HepG2 (cell line): ENCODE data around the gene COG1.

Experiments used
- FOSL1 ChIP-seq: sonication (generic); formaldehyde crosslinking; IDR thresholded peaks from 2 replicates; pipeline ENCODE4 v1.9.0; 2021; ENCODE audit warnings: missing genetic modification reagents, borderline replicate concordance
- JUND ChIP-seq: sonication (generic); formaldehyde crosslinking; IDR thresholded peaks from 2 replicates; pipeline ENCODE4 v1.8.0; 2022; ENCODE audit warnings: mild to moderate bottlenecking, missing genetic modification reagents
- POLR2A ChIP-seq, 2 experiments: IDR thresholded peaks; 2 replicates each; pipeline ENCODE4 v1.6.1; 2011; ENCODE audit warnings: low read depth in 2 of 2, low read length in 2 of 2, mild to moderate bottlenecking in 1 of 2, moderate library complexity in 1 of 2; ENCODE audit not compliant: insufficient read depth in 1 of 2
- POLR2AphosphoS5 ChIP-seq: IDR thresholded peaks from 2 replicates; pipeline ENCODE4 v1.6.1; 2012; ENCODE audit warnings: low read depth, low read length
- RFX3 ChIP-seq: IDR thresholded peaks from 2 replicates; pipeline ENCODE4 v1.6.1; 2016; ENCODE audit warnings: missing biosample characterization, missing genetic modification reagents
- YY1 ChIP-seq: IDR thresholded peaks from 2 replicates; pipeline ENCODE4 v1.6.1; 2011; ENCODE audit warnings: low read length, low read depth, moderate library complexity, mild to moderate bottlenecking; ENCODE audit not compliant: insufficient read depth, insufficient replicate concordance
- ZMAT3 ChIP-seq: sonication (generic); formaldehyde crosslinking; conservative IDR thresholded peaks from 2 replicates; pipeline ENCODE4 v1.7.0; 2021; ENCODE audit warnings: missing genetic modification reagents
- ZNF224 ChIP-seq: sonication (generic); formaldehyde crosslinking; IDR thresholded peaks from 2 replicates; pipeline ENCODE4 v1.5.0; 2020; ENCODE audit warnings: mild to moderate bottlenecking, missing genetic modification reagents
- ZNF558 ChIP-seq: sonication (generic); formaldehyde crosslinking; IDR thresholded peaks from 2 replicates; pipeline ENCODE4 v1.9.0; 2022; ENCODE audit warnings: mild to moderate bottlenecking, missing genetic modification reagents, borderline replicate concordance
- TF ChIP-seq, protein P1 (sequence below): sonication (generic); formaldehyde crosslinking; IDR thresholded peaks from 2 replicates; pipeline ENCODE4 v1.5.0; 2020; ENCODE audit warnings: missing genetic modification reagents, mild to moderate bottlenecking, borderline replicate concordance
- TF ChIP-seq, protein P2 (sequence below): sonication (generic); formaldehyde crosslinking; IDR thresholded peaks from 2 replicates; pipeline ENCODE4 v1.5.0; 2020; ENCODE audit warnings: mild to moderate bottlenecking, missing genetic modification reagents, moderate library complexity
- TF ChIP-seq, protein P3 (sequence below): IDR thresholded peaks from 2 replicates; pipeline ENCODE4 v1.6.1; 2012; ENCODE audit warnings: low read depth, low read length, improper control_type of control experiment
- TF ChIP-seq, protein P4 (sequence below): IDR thresholded peaks from 2 replicates; pipeline ENCODE4 v1.6.1; 2018; ENCODE audit warnings: missing genetic modification reagents, mild to moderate bottlenecking, missing compliant biosample characterization
- TF ChIP-seq, protein P5 (sequence below): sonication (generic); formaldehyde crosslinking; IDR thresholded peaks from 2 replicates; pipeline ENCODE4 v1.8.1; 2023; ENCODE audit warnings: mild to moderate bottlenecking, inconsistent platforms, moderate library complexity, missing genetic modification reagents, borderline replicate concordance

DNA sequence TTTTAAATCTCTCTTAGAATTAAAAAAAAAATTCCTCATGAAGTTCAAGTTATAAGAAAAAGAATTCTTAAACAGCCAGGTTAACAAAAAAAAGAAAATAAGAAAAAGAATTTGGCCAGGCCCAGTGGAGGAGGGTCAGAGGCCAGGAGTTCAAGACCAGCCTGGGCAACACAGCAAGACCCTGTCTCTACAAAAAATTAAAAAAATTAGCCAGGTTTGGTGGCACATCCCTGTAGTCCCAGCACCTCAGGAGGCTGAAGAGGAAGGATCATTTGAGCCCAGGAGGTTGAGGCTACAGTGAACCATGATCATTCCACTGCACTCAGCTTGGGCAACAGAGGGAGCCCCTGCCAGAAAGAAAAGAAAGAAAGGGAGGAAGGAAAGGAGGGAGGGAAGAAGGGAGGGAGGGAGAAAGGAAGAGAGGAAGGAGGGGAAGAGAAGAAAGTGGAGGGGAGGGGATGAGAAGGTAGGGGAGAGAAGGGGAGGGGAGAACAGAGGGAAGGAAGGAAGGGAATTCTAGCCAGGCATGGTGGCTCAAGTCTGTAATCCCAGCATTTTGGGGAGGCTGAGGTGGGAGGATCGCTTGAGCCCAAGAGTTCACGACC is 30.9 kb downstream of the COG1 start:
- TF ChIP-seq, protein P1, sequence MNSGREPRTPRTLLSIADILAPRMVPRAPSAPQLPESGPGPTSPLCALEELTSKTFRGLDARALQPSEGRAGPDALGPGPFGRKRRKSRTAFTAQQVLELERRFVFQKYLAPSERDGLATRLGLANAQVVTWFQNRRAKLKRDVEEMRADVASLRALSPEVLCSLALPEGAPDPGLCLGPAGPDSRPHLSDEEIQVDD: no peak
- TF ChIP-seq, protein P2, sequence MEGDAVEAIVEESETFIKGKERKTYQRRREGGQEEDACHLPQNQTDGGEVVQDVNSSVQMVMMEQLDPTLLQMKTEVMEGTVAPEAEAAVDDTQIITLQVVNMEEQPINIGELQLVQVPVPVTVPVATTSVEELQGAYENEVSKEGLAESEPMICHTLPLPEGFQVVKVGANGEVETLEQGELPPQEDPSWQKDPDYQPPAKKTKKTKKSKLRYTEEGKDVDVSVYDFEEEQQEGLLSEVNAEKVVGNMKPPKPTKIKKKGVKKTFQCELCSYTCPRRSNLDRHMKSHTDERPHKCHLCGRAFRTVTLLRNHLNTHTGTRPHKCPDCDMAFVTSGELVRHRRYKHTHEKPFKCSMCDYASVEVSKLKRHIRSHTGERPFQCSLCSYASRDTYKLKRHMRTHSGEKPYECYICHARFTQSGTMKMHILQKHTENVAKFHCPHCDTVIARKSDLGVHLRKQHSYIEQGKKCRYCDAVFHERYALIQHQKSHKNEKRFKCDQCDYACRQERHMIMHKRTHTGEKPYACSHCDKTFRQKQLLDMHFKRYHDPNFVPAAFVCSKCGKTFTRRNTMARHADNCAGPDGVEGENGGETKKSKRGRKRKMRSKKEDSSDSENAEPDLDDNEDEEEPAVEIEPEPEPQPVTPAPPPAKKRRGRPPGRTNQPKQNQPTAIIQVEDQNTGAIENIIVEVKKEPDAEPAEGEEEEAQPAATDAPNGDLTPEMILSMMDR (CRISPR knock-in tag): no peak
- no peak for TF ChIP-seq ZMAT3
- no peak for TF ChIP-seq YY1
- TF ChIP-seq RFX3: no peak
- TF ChIP-seq POLR2A (IDR thresholded peaks at IDR 0.05; ENCODE audit: insufficient read depth in 1 of 2, low read depth in 2 of 2, low read length in 2 of 2): no peak
- TF ChIP-seq, protein P3, sequence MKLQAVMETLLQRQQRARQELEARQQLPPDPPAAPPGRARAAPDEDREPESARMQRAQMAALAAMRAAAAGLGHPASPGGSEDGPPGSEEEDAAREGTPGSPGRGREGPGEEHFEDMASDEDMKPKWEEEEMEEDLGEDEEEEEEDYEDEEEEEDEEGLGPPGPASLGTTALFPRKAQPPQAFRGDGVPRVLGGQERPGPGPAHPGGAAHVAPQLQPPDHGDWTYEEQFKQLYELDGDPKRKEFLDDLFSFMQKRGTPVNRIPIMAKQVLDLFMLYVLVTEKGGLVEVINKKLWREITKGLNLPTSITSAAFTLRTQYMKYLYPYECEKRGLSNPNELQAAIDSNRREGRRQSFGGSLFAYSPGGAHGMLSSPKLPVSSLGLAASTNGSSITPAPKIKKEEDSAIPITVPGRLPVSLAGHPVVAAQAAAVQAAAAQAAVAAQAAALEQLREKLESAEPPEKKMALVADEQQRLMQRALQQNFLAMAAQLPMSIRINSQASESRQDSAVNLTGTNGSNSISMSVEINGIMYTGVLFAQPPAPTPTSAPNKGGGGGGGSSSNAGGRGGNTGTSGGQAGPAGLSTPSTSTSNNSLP: no peak
- TF ChIP-seq, protein P4, sequence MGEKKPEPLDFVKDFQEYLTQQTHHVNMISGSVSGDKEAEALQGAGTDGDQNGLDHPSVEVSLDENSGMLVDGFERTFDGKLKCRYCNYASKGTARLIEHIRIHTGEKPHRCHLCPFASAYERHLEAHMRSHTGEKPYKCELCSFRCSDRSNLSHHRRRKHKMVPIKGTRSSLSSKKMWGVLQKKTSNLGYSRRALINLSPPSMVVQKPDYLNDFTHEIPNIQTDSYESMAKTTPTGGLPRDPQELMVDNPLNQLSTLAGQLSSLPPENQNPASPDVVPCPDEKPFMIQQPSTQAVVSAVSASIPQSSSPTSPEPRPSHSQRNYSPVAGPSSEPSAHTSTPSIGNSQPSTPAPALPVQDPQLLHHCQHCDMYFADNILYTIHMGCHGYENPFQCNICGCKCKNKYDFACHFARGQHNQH (CRISPR knock-in tag): no peak
- no peak for TF ChIP-seq POLR2AphosphoS5
- TF ChIP-seq JUND (CRISPR knock-in tag): no peak
- no peak for TF ChIP-seq FOSL1 (CRISPR knock-in tag)
- TF ChIP-seq ZNF224 (CRISPR knock-in tag): no peak
- no peak for TF ChIP-seq ZNF558
- TF ChIP-seq, protein P5, sequence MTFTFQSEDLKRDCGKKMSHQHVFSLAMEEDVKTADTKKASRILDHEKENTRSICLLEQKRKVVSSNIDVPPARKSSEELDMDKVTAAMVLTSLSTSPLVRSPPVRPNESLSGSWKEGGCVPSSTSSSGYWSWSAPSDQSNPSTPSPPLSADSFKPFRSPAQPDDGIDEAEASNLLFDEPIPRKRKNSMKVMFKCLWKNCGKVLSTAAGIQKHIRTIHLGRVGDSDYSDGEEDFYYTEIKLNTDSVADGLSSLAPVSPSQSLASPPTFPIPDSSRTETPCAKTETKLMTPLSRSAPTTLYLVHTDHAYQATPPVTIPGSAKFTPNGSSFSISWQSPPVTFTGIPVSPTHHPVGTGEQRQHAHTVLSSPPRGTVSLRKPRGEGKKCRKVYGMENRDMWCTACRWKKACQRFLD (CRISPR knock-in tag): no peak
